Measurements from ENCODE around the gene STK32B. TPM values are rescaled to one million over a fixed set of nuclear protein-coding genes. Genes with fewer than 3 reads are reported as not detected.

Gene STK32B
- total and polyA plus RNA-seq, 9 of the 15 experiments (the other 6 are each of a cell fraction or from before 2014, with no cell fraction given): 0.03 to 0.20 (median 0.07) TPM; not detected in 2

DNA sequence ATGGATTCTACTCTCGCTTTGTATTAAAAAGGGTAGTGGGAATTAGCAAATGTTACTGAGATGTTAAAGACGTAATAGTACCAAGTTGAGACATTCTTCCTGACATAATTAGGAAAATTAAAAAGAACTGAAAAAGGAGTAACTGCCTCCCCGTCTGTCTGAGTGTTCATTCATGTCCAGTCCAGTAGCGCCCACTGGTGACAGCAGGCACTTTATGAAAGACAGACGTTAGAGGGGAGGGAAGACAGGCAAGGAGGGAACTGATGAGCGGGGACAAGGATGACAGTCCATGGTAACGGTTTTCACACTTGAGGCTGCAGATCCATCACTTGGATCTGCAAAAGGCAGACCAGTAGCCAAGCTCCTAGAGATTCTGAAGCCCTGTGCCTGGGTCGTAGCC, 326.7 kb downstream of the STK32B start:
- 0% methylated on average over 8 of the region's 8 CpGs for WGBS (ENCODE audit: insufficient coverage, low coverage, missing lambda C conversion rate)
- DNase-seq (ENCODE audit: extremely low read depth in 1 of 4, low spot score in 3 of 4) (peak; percentile 39 to 51 (median 46)), ATAC-seq (peak; percentile 78), FAIRE-seq (peak; percentile 78)
- no peak overlapping the region for H2AFZ ChIP-seq (ENCODE audit: low read depth, low read length)
- no peaks in the 10 kb centered on the region for H3K9me3 ChIP-seq (replicated peaks; ENCODE audit: control insufficient read depth, insufficient read depth, low read depth, low read length)
- H3K27ac ChIP-seq (ENCODE audit: extremely low read depth, low read depth, low read length): no peak overlapping the region
- H3K4me1 ChIP-seq (replicated peaks in 1 of 2; ENCODE audit: control insufficient read depth in 2 of 2, insufficient read depth in 2 of 2, low read length in 2 of 2): no peaks in the 10 kb centered on the region
- CTCF ChIA-PET (ENCODE audit: low intra/inter-chr PET ratio): interaction anchor here (0.7 to 1.7 kb wide), 4 partner anchors 81 to 490 kb away, joined by 3 to 6 read pairs (median 3); partner anchors contain the start of gene STK32B
- no peak overlapping the region for H3K9ac ChIP-seq (ENCODE audit: insufficient read depth in 1 of 2, low read depth in 2 of 2, low read length in 2 of 2)
- H3K36me3 ChIP-seq (ENCODE audit: control insufficient read depth, insufficient read depth, low read length): no peaks in the 10 kb centered on the region
- in situ Hi-C loops (cut with MboI) (loop anchor here (10.0 kb wide), 1 partner anchor 383 kb away; no protein-coding TSS in a partner anchor), intact Hi-C loops (cut with micrococcal nuclease) (loop anchor here (1.0 to 5.0 kb wide), 2 partner anchors 326 to 383 kb away; partner anchors contain the start of gene STK32B)
- H3K9me1 ChIP-seq (ENCODE audit: control insufficient read depth, insufficient read depth, low read length): no peaks in the 10 kb centered on the region
- POLR2A ChIA-PET: no interaction called here
- BruUV-seq (replicated peaks): no TSS peak
- H3K4me3 ChIP-seq: no peak overlapping the region
- no peak overlapping the region for H3K4me2 ChIP-seq (ENCODE audit: insufficient read depth, low read length)
- no peaks in the 10 kb centered on the region; a peak in 1 of 5 replicates for H3K27me3 ChIP-seq (ENCODE audit: control insufficient read depth in 2 of 2, insufficient read depth in 2 of 2, low read length in 2 of 2)
- H4K20me1 ChIP-seq (replicated peaks; ENCODE audit: control insufficient read depth, insufficient read depth, low read length): no peaks in the 10 kb centered on the region
- no peaks in the 10 kb centered on the region for H3K79me2 ChIP-seq (ENCODE audit: control insufficient read depth, insufficient read depth, low read length)
- TF ChIP-seq ARID2 (IDR thresholded peaks at IDR 0.05) (peak; percentile 19; the same call in 1 of the 2 replicates), SP2 (IDR thresholded peaks at IDR 0.05; ENCODE audit: extremely low read depth, low read depth, low read length, poor library complexity, severe bottlenecking) (no peak), POLR2AphosphoS5 (IDR thresholded peaks at IDR 0.05; ENCODE audit: control insufficient read depth, insufficient read depth, low read depth, low read length) (no peak), ZNF354B (CRISPR knock-in tag; IDR thresholded peaks at IDR 0.05) (no peak), BRD9 (IDR thresholded peaks at IDR 0.05; ENCODE audit: low read depth, partially characterized antibody) (no peak), SMC3 (conservative IDR thresholded peaks at IDR 0.05; ENCODE audit: insufficient read depth, low read depth, low read length) (peak; percentile 83), GTF2A2 (tag; IDR thresholded peaks at IDR 0.05) (no peak)
- TF ChIP-seq, protein P1, sequence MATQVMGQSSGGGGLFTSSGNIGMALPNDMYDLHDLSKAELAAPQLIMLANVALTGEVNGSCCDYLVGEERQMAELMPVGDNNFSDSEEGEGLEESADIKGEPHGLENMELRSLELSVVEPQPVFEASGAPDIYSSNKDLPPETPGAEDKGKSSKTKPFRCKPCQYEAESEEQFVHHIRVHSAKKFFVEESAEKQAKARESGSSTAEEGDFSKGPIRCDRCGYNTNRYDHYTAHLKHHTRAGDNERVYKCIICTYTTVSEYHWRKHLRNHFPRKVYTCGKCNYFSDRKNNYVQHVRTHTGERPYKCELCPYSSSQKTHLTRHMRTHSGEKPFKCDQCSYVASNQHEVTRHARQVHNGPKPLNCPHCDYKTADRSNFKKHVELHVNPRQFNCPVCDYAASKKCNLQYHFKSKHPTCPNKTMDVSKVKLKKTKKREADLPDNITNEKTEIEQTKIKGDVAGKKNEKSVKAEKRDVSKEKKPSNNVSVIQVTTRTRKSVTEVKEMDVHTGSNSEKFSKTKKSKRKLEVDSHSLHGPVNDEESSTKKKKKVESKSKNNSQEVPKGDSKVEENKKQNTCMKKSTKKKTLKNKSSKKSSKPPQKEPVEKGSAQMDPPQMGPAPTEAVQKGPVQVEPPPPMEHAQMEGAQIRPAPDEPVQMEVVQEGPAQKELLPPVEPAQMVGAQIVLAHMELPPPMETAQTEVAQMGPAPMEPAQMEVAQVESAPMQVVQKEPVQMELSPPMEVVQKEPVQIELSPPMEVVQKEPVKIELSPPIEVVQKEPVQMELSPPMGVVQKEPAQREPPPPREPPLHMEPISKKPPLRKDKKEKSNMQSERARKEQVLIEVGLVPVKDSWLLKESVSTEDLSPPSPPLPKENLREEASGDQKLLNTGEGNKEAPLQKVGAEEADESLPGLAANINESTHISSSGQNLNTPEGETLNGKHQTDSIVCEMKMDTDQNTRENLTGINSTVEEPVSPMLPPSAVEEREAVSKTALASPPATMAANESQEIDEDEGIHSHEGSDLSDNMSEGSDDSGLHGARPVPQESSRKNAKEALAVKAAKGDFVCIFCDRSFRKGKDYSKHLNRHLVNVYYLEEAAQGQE (IDR thresholded peaks at IDR 0.05; ENCODE audit: borderline replicate concordance): peak; percentile 75
- TF ChIP-seq, protein P1 (CRISPR knock-in tag; IDR thresholded peaks at IDR 0.05; ENCODE audit: low read depth): no peak
- TF ChIP-seq, protein P2, sequence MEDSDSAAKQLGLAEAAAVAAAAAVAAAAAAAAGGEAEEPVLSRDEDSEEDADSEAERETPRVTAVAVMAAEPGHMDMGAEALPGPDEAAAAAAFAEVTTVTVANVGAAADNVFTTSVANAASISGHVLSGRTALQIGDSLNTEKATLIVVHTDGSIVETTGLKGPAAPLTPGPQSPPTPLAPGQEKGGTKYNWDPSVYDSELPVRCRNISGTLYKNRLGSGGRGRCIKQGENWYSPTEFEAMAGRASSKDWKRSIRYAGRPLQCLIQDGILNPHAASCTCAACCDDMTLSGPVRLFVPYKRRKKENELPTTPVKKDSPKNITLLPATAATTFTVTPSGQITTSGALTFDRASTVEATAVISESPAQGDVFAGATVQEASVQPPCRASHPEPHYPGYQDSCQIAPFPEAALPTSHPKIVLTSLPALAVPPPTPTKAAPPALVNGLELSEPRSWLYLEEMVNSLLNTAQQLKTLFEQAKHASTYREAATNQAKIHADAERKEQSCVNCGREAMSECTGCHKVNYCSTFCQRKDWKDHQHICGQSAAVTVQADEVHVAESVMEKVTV (CRISPR knock-in tag; IDR thresholded peaks at IDR 0.05): peak; percentile 53; the same call in 1 of the 2 replicates
- TF ChIP-seq, protein P3, sequence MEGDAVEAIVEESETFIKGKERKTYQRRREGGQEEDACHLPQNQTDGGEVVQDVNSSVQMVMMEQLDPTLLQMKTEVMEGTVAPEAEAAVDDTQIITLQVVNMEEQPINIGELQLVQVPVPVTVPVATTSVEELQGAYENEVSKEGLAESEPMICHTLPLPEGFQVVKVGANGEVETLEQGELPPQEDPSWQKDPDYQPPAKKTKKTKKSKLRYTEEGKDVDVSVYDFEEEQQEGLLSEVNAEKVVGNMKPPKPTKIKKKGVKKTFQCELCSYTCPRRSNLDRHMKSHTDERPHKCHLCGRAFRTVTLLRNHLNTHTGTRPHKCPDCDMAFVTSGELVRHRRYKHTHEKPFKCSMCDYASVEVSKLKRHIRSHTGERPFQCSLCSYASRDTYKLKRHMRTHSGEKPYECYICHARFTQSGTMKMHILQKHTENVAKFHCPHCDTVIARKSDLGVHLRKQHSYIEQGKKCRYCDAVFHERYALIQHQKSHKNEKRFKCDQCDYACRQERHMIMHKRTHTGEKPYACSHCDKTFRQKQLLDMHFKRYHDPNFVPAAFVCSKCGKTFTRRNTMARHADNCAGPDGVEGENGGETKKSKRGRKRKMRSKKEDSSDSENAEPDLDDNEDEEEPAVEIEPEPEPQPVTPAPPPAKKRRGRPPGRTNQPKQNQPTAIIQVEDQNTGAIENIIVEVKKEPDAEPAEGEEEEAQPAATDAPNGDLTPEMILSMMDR (IDR thresholded peaks at IDR 0.05 in 2 of 3, conservative IDR thresholded peaks at IDR 0.05 in 1 of 3; ENCODE audit: insufficient read depth in 2 of 3, low read depth in 1 of 3, low read length in 3 of 3): peak; percentile 62 to 77 (median 68)
